Hepatocyte (in vitro differentiated cells): ENCODE measurements around the gene AXIN2. TPM values are rescaled to one million over a fixed set of nuclear protein-coding genes. Genes with fewer than 3 reads are reported as not detected.

Experiments
- DNase-seq: peaks from one replicate; pipeline ENCODE4 v3.0.0-alpha.2; 2016; ENCODE audit warnings: low spot score
- H2AFZ ChIP-seq: fragments of 200-600 bp; sonication (generic); 2 replicates; pipeline ENCODE4 v1.6.0; 2016; ENCODE audit warnings: antibody characterized with exemption, mild to moderate bottlenecking
- H3K27ac ChIP-seq: fragments of 200-600 bp; sonication (generic); 2 replicates; pipeline ENCODE4 v1.5.1; 2016; ENCODE audit warnings: mild to moderate bottlenecking
- H3K27me3 ChIP-seq: fragments of 200-600 bp; sonication (generic); 2 replicates; pipeline ENCODE4 v1.6.1; 2016
- H3K36me3 ChIP-seq: fragments of 200-600 bp; sonication (generic); replicated peaks from 2 replicates; pipeline ENCODE4 v1.5.1; 2016; ENCODE audit warnings: low read depth; ENCODE audit not compliant: insufficient read depth
- H3K4me1 ChIP-seq: fragments of 200-600 bp; sonication (generic); 2 replicates; pipeline ENCODE4 v1.5.1; 2016; ENCODE audit warnings: mild to moderate bottlenecking, moderate library complexity; ENCODE audit not compliant: insufficient read depth
- H3K4me2 ChIP-seq: fragments of 200-600 bp; sonication (generic); 2 replicates; pipeline ENCODE4 v1.6.0; 2016
- H3K4me3 ChIP-seq: fragments of 200-600 bp; sonication (generic); 2 replicates; pipeline ENCODE4 v1.5.1; 2016; ENCODE audit warnings: mild to moderate bottlenecking
- H3K79me2 ChIP-seq: fragments of 200-600 bp; sonication (generic); 2 replicates; pipeline ENCODE4 v1.6.0; 2017; ENCODE audit warnings: mild to moderate bottlenecking
- H3K9me2 ChIP-seq: fragments of 200-600 bp; sonication (generic); replicated peaks from 2 replicates; pipeline ENCODE4 v1.6.0; 2017; ENCODE audit warnings: mild to moderate bottlenecking; ENCODE audit not compliant: insufficient read depth
- H3K9me3 ChIP-seq: fragments of 200-600 bp; sonication (generic); 2 replicates; pipeline ENCODE4 v1.5.1; 2016; ENCODE audit warnings: low read depth, mild to moderate bottlenecking
- H4K20me1 ChIP-seq: fragments of 200-600 bp; sonication (generic); 2 replicates; pipeline ENCODE4 v1.6.0; 2016; ENCODE audit warnings: mild to moderate bottlenecking; ENCODE audit not compliant: insufficient read depth, poor library complexity, severe bottlenecking
- EZH2 ChIP-seq: fragments of 200-600 bp; sonication (generic); IDR thresholded peaks from 2 replicates; pipeline ENCODE4 v1.6.1; 2016; ENCODE audit warnings: antibody characterized with exemption, mild to moderate bottlenecking, borderline replicate concordance
- EZH2phosphoT487 ChIP-seq: fragments of 200-600 bp; sonication (generic); IDR thresholded peaks from one replicate; pipeline ENCODE4 v1.6.1; 2018; ENCODE audit warnings: antibody characterized with exemption, mild to moderate bottlenecking, low read depth, moderate library complexity; ENCODE audit not compliant: unreplicated experiment, severe bottlenecking
- WGBS: methylation state at CpG from one replicate; pipeline ENCODE4 v1.1.6; 2016; ENCODE audit warnings: low lambda C conversion rate; ENCODE audit errors: missing lambda C conversion rate; 5-methylcytosine and 5-hydroxymethylcytosine counted together
- polyA plus RNA-seq: library from polyadenylated mRNA; unstranded; fragments of >200 nt; fragmentation: Nextera tagmentation; extraction: Ambion mirVana; gene quantifications from 2 replicates; pipeline ENCODE4 v1.2.1, GENCODE V29; 2016
- total RNA-seq: library from RNA; depleted of rRNA; stranded (reverse); fragments of >200 nt; gene quantifications from 2 replicates; pipeline ENCODE4 v1.2.3, GENCODE V29; 2014
- TF ChIP-seq, protein P1 (sequence below): fragments of 200-600 bp; sonication (generic); IDR thresholded peaks from 2 replicates; pipeline ENCODE4 v1.5.1; 2016; ENCODE audit warnings: antibody characterized with exemption, mild to moderate bottlenecking; ENCODE audit not compliant: poor library complexity

Gene AXIN2
- total and polyA plus RNA-seq, 2 experiments from 2014 or later = 15.4 to 22.3 TPM

DNA sequence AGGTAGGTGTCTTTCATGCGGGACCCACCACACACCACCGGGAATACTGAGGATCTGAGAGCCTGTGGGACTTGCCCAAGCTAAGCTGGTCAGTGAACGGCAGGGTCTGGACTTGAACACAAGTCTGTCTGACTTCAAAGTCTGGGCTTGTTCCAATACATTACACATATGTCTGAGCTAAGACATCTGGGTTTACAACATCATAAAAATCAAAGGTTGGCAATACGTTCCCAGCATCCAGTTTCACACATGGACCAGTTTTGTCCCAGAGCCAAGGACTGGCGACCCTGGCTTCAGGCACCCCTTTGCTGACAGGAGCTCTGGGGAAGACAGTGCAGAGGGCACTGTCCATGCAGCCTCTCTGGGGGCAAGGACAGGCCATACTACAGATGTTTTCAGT, 27.9 kb upstream of the AXIN2 start:
- no peak overlapping the region for H2AFZ ChIP-seq
- H3K4me2 ChIP-seq = no peak overlapping the region
- no peaks in the 10 kb centered on the region for H3K9me2 ChIP-seq
- TF ChIP-seq EZH2phosphoT487 (no peak), EZH2 (no peak)
- TF ChIP-seq, protein P1, sequence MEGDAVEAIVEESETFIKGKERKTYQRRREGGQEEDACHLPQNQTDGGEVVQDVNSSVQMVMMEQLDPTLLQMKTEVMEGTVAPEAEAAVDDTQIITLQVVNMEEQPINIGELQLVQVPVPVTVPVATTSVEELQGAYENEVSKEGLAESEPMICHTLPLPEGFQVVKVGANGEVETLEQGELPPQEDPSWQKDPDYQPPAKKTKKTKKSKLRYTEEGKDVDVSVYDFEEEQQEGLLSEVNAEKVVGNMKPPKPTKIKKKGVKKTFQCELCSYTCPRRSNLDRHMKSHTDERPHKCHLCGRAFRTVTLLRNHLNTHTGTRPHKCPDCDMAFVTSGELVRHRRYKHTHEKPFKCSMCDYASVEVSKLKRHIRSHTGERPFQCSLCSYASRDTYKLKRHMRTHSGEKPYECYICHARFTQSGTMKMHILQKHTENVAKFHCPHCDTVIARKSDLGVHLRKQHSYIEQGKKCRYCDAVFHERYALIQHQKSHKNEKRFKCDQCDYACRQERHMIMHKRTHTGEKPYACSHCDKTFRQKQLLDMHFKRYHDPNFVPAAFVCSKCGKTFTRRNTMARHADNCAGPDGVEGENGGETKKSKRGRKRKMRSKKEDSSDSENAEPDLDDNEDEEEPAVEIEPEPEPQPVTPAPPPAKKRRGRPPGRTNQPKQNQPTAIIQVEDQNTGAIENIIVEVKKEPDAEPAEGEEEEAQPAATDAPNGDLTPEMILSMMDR = no peak
- H3K36me3 ChIP-seq = no peaks in the 10 kb centered on the region
- H3K27me3 ChIP-seq = no peaks in the 10 kb centered on the region
- H3K27ac ChIP-seq = peak overlapping the region; percentile 86
- peaks cover 30% of the 10 kb centered on the region for H3K4me1 ChIP-seq
- no peak overlapping the region for H3K4me3 ChIP-seq
- H3K79me2 ChIP-seq = no peaks in the 10 kb centered on the region
- WGBS = 81% methylated on average over 5 of the region's 5 CpGs
- H3K9me3 ChIP-seq = no peaks in the 10 kb centered on the region
- DNase-seq = no peak
- H4K20me1 ChIP-seq = no peaks in the 10 kb centered on the region

DNA sequence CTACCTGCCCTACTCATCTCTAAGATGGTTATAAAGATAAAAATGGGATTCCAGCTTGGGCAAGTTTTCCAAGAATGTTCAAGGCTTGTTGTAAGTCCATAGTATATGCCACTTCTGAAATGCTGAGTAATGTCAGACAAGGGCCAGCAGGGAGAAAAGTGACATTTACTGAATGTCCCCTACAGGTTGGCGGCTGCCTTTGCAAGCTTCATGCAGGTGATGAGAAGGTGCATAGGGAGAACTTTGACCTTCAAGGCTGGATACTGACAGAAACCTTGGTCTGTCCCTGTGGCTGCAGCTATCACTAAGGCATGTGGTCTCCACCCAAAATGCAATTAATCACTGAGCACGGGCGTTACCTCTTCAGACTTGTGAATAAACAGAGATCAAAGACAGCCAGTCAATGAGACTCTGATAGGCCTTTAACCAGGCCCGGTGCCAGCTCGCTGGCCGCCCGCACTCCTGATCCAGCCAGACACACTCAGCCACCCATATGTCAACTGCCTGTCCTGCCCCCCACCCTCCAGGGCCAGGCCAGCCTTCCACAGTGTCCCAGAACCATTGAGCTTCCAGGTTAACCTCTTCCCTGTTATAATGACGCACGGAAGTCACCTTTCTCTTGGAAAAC, 26.8 kb upstream of the AXIN2 start:
- no peaks in the 10 kb centered on the region for H4K20me1 ChIP-seq
- peak; percentile 77 for DNase-seq
- H3K9me3 ChIP-seq = no peaks in the 10 kb centered on the region
- WGBS = 39% methylated on average over 9 of the region's 9 CpGs
- no peak overlapping the region for H3K4me3 ChIP-seq
- no peaks in the 10 kb centered on the region for H3K79me2 ChIP-seq
- H3K4me1 ChIP-seq = peaks cover 25% of the 10 kb centered on the region
- no peak overlapping the region for H3K4me2 ChIP-seq
- no peak overlapping the region for H2AFZ ChIP-seq
- TF ChIP-seq EZH2phosphoT487 (no peak), EZH2 (no peak)
- TF ChIP-seq, protein P1 = peak; percentile 26
- no peaks in the 10 kb centered on the region for H3K27me3 ChIP-seq
- H3K36me3 ChIP-seq = no peaks in the 10 kb centered on the region
- peak overlapping the region; percentile 86 for H3K27ac ChIP-seq
- H3K9me2 ChIP-seq = no peaks in the 10 kb centered on the region

DNA sequence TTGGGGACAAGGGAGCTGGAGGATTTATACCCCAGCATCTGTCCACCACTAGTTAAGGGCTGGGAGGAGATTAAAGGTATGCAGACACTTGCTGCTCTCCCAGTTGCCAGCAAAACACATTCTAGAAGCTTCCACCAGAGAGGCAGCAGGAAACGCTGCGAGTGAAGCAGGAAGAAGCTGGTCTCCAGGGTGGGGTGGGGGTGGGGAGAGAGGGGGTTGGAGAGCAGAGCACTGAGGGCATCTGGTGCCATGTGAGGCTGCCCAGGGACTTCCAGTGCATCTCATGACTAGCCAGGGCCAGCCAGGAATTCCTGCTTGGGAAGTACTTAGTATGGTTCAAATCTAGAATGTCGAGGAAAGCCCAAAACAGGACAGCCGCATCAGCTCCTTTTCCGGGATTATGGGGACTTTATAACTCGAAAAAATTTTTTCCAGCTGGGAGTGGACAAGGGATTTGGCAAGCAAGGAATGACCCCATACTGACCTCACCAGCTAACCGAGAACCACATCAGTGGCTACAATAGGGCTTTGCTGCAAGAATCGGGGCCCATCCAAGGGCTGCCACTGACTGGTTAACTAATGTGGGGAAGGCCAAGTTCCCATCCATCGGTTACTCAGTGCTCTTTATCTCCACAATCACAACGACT, 26.2 kb upstream of the AXIN2 start:
- H3K4me1 ChIP-seq = peaks cover 22% of the 10 kb centered on the region
- H3K9me2 ChIP-seq = no peaks in the 10 kb centered on the region
- no peak overlapping the region for H3K4me2 ChIP-seq
- no peak overlapping the region for H2AFZ ChIP-seq
- H3K27ac ChIP-seq = peak overlapping the region; percentile 54
- TF ChIP-seq, protein P1 = no peak
- TF ChIP-seq EZH2 (no peak), EZH2phosphoT487 (no peak)
- no peaks in the 10 kb centered on the region for H3K9me3 ChIP-seq
- DNase-seq = no peak
- H3K4me3 ChIP-seq = no peak overlapping the region
- 66% methylated on average over 10 of the region's 10 CpGs for WGBS
- H3K36me3 ChIP-seq = no peaks in the 10 kb centered on the region
- H4K20me1 ChIP-seq = no peaks in the 10 kb centered on the region
- no peaks in the 10 kb centered on the region for H3K27me3 ChIP-seq
- H3K79me2 ChIP-seq = no peaks in the 10 kb centered on the region
